Limb (tissue), 2 donors: ENCODE results near the gene MST1R.
"Not testable (repeated sequence)": the region's sequence is repeated elsewhere in the genome, so short reads cannot be mapped to it uniquely, and the experiment has no call there.

Source experiments
- DNase-seq, 2 donors: peaks; one replicate each; pipeline ENCODE4 v3.0.0-alpha.2; 2016; ENCODE audit errors: extremely low spot score in 2 of 2

The MST1R gene

GRCh38 chr3:49911611-49912010, 7.9 kb upstream of the MST1R start:
- DNase-seq = no peak

GRCh38 chr3:49911124-49911420, 7.4 kb upstream of the MST1R start:
- DNase-seq = no peak

DNA sequence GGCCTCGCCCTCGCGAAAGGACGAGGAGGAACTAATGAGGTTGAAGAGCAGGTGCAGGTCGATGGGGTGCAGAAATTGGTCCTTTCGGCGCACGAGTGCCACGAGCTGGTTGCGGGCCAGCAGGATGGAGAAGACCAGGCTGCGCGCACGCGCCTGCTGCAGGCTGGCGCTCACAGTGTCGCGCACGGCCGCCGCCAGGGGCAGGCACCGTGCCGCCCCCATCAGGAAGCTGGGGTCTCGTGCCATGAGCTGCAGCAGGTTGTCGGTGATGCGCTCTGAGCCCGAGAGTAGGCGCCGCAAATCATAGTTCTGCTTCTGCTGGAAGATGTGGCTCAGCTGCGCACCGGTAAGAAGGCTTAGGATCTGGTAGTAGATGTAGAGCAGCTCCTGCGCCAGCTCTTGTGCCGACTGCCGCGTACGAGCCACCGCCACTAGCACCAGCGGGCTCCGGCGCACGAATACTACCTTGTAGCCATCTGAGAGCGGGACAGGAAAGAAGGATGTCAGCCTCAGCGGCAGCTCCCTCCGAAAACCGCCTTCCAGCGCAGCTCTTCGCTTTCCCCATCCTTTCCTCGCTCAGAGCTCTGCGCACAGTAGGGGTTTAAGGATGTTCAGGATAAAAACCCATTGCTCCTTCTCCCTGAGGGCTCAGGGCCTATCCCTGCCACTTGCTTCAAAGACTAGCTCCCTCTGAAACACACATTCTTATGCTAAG, 6.9 kb upstream of the MST1R start:
- DNase-seq = no peak

- DNase-seq = no peak
Observed at GRCh38 chr3:49908373-49909199, 4.9 kb upstream of the MST1R start.

DNA sequence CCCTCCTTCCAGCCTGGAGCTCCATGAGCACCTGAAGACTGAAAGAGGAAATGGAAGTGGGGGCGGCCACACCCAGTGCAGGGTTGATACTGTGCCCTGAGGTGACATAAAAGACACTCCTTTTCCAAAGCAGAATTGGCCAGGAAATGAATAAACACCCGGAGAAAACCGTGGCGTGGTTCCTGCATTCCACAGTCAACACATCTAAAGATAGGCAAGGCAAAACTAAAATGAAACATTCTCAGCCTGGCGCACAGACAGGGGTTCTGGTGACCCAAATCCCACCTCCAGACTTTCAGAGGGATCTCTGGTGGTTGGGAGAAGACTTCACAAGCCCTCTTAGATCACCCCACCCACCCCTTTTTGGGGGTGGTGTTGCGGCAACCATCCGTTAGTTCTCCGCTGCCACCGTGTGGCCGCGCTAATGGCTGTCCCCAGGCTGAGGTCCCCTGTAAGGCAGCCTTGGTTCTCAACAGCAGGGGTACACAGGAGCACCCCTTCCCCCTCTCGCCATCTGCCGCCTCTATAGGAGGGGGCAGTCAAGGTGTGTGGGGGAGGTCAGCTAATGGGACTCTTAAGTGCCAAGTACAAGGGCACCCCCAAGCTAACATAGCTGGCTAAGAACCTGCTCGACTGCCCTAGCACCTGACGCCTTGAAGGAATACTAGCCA, 2.5 kb upstream of the MST1R start:
- peak; percentile 21 to 62 for DNase-seq

DNA sequence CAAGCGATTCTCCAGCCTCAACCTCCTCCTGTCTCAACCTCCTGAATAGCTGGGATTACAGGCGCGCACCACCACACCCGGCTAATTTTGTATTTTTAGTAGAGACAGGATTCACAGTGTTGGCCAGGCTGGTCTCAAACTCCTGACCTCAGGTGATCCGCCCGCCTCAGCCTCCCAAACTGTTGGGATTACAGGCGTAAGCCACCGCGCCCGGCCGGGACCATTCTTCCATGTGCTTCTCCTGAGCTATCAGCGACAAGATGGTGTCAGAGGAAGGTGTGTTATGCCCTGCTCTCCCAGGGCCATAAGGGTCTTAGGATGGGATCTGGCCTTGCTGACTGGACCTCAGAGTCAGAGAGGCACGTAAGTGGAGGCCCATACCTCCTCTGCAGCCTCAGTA, 775 bp upstream of the MST1R start:
- not testable (repeated sequence) for DNase-seq

GRCh38 chr3:49902511-49903345, 945 bp downstream of the MST1R start:
- DNase-seq = no peak

GRCh38 chr3:49901366-49902339, 2.0 kb downstream of the MST1R start:
- no peak for DNase-seq

DNA sequence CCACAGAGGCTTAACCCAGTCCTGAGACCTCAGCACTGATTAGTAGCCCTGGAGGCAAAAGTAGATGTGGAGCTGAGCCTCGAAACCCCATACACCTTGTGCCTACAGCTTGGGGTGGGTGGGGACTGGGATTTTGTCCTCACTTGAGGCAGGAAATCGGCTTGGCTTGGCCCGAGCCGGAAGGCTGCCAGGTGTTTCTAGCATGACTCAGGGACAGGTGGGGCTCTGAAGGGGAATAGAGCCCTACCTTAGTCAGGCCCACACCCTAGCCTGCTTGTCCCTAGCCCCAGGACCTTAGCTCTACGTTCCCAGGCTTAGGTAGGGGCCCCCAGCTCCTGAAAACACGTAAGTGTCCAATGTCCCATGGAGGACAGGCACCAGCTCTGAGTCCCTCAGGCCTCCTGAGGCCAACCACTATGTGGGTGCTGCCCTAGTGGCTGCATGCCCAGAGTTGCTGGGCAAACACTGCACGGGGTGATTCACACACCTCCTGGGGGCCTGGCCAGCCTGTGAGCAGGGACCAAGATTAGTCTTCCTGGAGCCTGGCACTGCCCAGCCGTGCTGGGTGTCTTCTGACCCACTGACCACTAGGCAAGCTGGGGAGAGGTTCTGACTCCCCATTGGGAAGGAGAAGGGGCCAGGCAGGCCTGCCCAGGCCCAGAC, 3.1 kb downstream of the MST1R start:
- no peak for DNase-seq

GRCh38 chr3:49899815-49900214, 3.9 kb downstream of the MST1R start:
- no peak for DNase-seq

DNA sequence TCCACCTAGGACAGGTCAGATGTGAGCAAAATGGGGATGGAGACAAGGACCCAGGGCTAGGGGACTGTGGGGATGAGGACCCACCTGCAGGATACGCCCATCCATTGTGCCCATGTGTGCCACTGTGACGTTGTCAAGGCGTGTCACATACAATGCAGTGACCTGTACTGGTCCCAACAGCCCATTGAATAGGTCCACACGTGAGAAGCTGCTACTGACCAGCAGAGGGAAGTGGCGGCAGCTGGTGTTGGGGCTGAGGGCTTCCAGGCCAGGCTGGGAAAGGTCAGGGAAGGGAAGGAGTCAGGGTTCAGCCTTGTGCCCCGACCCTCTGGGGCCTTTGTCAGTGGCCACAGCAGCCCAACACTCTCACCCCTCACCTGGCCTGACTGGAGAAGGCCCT, 4.7 kb downstream of the MST1R start:
- no peak for DNase-seq

DNA sequence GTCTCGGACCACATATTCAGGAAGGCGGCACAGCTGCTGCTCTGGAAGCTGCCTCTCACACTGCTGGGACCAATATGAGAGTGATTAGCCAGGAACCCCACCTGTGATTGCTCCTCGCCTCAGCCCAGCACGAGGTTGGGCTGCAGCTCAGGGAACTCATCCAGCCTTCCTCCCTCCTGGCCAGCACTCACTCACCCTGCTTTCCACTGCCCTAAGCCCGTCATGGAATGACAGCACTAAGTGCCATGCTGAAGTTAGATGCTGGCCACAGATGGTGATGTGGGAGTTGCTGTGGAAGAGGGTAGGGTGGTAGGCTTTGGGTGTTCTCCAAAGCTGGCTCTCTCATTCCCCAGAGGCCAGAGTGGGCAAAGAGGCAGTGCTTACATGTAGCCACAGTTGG, 7.3 kb downstream of the MST1R start:
- DNase-seq = no peak

GRCh38 chr3:49895791-49896190, 7.9 kb downstream of the MST1R start:
- no peak for DNase-seq

DNA sequence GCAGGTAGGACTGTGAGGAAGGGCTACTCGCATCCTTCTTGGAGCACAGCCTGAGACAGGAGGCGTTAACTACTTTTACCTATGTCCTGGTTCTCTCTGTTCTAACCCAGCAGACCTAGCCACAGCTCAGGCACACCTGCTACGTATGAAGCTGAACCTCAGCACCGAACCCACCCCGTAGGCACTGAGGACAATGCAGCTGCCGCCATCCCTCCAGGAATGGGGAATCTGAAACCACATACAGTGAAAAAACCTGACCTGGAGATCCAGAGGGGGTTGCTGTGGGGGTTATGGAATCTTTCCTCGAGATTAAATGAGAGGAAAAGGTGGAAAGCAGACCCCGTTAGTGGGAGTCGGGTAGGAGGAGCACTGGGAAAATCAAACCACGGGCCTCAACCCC, 14.4 kb downstream of the MST1R start:
- DNase-seq = no peak

DNA sequence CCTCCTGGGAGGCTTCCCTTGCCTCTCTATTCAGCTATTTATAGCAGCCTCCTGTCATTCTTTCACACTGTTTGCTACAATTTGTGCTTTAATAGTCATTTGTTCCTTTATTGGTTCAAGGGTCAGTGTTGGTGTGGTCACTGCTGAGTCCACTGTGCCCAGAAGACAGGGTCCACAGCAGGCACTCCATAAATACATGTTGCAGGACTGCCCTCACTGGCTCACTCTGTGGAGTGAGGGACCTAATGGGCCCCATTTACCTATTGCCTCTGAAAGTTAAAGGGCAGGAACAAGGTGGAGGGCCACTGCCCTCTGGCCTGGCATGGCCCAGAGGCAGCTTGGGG, 16.8 kb downstream of the MST1R start:
- no peak for DNase-seq

- DNase-seq = no peak
Observed at GRCh38 chr3:49883998-49884397, 19.7 kb downstream of the MST1R start.

GRCh38 chr3:49882166-49882565, 21.5 kb downstream of the MST1R start:
- DNase-seq = peak in 1 of 2 donors; percentile 50

- peak in 1 of 2 donors; percentile 53 for DNase-seq
Observed at GRCh38 chr3:49880581-49881315, 22.9 kb downstream of the MST1R start.

DNA sequence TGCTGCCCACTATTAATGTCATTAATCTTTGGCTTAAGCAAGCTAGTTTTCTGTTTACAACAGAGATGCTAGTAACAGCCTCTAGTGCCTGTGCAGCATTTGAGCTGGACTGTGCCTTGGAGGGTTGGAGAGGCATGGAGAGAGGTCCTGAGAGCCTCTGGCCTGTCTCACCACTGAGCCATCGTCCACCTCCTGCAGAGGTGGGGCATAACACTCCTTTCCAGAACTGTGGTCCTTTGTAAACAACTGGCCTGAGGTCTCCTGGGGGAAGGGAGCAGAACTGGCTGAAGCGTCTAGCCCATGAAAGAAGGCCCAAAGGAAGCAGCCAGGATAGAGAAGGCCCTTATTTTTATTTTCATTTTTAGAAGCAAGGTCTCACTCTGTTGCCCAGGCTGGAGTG, 24.0 kb downstream of the MST1R start:
- DNase-seq = no peak
